GM12875 (cell line): ENCODE results near the gene GYS1.

Source experiments
- H3K4me3 ChIP-seq: one replicate; pipeline ENCODE4 v1.5.1; 2011; ENCODE audit warnings: low read depth, low read length, control low read depth
- CTCF ChIP-seq: IDR thresholded peaks from 2 replicates; pipeline ENCODE4 v1.5.1; 2011; ENCODE audit warnings: low read depth, mild to moderate bottlenecking, control low read depth, inconsistent platforms, low read length, moderate library complexity, borderline replicate concordance; ENCODE audit not compliant: insufficient read depth

The GYS1 gene

DNA sequence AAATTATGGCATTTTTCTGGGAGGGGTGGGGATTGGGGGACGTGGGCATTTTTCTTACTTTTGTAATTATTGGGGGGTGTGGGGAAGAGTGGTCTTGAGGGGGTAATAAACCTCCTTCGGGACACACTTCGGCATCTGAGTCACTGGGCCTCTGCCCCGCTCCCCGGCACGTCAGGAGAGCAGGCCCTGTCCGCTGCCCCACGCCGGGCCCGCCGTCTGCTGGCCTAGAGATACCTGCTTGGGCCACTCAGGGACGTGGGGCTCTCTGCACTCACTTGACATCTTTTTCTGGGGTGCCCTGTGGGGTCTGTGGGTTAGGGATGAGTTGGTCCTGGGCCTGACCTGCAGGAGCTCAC, 31.5 kb downstream of the GYS1 start:
- TF ChIP-seq CTCF = no peak
- H3K4me3 ChIP-seq = no peak overlapping the region

- no peak for TF ChIP-seq CTCF
- H3K4me3 ChIP-seq = no peak overlapping the region
These were observed 32.0 kb downstream of the GYS1 start for GRCh38 chr19:48961051-48961649.

DNA sequence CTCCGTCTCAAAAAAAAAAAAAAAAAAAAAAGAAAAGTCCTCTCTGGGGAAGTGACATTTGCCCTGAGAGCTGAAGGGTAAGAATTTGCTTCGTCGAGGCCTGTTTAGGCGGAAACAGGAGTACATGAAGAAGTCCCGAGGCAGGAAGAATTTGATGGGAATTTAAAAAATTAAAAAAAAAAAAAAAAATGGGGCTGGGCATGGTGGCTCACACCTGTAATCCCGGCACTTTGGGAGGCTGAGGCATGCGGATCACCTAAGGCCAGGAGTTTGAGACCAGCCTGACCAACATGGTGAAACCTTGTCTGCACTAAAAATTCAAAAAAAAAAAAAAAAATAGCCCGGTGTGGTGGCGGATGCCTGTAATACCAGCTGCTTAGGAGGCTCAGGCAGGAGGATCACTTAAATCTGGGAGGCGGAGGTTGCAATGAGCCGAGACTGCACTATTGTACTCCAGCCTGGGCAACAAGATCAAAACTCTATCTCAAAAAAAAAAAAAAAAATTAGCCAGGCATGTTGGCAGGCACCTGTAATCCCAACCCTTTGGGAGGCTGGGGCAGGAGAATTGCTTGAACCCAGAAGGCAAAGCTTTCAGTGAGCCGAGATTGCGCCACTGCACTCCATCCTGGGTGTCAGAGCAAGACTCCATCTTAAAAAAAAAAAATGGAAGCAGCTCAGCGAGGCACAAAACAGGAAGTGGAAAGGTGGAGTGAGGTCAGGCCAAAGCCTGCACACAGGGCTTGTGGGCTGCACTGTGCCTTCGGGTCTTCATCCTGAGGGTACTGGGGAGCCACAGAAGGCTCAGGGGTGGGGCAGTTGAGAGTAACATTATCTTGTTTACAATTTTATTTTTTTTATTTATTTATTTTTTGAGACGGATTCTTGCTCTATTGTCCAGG, 33.5 kb downstream of the GYS1 start:
- H3K4me3 ChIP-seq = no peak overlapping the region
- no peak for TF ChIP-seq CTCF

DNA sequence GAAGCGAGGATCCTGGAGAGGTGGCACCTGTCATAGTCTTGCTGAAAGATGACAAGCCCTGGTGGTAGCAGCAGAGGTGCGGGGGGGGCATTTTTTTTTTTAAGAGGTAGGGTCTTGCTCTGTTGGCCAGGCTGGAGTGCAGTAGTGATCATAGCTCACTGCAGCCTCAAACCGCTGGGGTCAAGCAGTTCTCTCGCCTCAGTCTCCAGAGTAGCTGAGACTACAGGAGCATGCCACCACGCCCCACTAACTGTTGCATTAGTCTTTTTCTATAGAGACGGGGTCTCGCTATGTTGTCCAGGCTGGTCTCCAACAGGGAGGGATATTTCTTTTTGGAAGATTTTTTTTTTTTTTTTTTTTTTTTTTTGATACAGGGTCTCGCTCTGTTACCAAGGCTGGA, 35.1 kb downstream of the GYS1 start:
- H3K4me3 ChIP-seq = no peak overlapping the region
- TF ChIP-seq CTCF = no peak

- H3K4me3 ChIP-seq = peak overlapping the region; percentile 93
- TF ChIP-seq CTCF = no peak
These were observed 37.7 kb downstream of the GYS1 start for GRCh38 chr19:48955308-48955958.

GRCh38 chr19:48954595-48955307, 38.4 kb downstream of the GYS1 start, which contains the start of gene BAX:
BAX (plus strand) TSS chr19:48954875; CDS start chr19:48954929, 54 bp downstream.
- no peak for TF ChIP-seq CTCF
- peak within 1 kb of the TSS; percentile 93 for H3K4me3 ChIP-seq
